LNCAP (cell line): ENCODE measurements around the gene KCNE3.

Experiments
- TF ChIP-seq, protein P1 (sequence below): fragments of 450-650 bp; IDR thresholded peaks from 2 replicates; pipeline ENCODE4 v1.5.1; 2017; ENCODE audit warnings: mild to moderate bottlenecking

Gene KCNE3

DNA sequence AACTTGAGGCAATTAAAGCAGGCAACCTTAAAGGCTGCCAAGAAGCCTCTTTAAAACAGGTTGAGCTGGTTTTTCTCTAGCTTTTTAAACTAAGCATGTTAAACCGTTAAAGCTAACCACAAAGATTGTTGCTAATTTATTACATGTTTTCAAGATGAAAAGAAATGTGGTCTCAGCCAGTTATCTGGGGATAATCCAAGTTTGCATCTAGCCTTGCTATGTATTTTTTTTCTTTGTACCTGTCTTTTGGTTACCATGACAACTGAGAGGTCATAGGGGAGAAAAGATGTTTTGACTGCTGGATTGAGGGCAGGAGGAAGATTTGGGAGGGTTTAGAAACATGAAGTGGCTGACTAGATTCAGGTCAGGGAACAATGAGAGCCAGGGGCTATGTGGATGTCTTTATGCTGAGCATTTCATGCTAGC is 50.0 kb downstream of the KCNE3 start:
- TF ChIP-seq, protein P1, sequence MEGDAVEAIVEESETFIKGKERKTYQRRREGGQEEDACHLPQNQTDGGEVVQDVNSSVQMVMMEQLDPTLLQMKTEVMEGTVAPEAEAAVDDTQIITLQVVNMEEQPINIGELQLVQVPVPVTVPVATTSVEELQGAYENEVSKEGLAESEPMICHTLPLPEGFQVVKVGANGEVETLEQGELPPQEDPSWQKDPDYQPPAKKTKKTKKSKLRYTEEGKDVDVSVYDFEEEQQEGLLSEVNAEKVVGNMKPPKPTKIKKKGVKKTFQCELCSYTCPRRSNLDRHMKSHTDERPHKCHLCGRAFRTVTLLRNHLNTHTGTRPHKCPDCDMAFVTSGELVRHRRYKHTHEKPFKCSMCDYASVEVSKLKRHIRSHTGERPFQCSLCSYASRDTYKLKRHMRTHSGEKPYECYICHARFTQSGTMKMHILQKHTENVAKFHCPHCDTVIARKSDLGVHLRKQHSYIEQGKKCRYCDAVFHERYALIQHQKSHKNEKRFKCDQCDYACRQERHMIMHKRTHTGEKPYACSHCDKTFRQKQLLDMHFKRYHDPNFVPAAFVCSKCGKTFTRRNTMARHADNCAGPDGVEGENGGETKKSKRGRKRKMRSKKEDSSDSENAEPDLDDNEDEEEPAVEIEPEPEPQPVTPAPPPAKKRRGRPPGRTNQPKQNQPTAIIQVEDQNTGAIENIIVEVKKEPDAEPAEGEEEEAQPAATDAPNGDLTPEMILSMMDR, result no peak

- TF ChIP-seq, protein P1, result no peak
Observed at GRCh38 chr11:74412733-74413359, 54.5 kb downstream of the KCNE3 start.

DNA sequence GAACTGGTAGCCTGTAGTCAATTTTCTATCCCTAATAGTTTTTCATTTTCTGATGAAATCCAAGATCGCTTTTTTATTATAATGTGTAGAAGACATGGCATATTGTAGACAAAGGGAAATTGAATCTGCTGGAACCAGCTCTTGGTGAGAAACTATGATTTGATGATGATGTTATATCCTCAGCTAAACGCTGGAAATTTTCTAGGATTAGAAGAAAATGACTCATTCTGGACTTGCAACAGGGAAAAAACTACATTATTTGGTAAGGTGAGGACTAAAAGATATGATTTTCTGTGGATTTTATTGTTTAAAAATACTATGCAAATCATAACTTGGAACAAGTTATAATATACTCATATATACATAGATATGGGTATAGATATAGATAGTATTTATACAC is 55.0 kb downstream of the KCNE3 start:
- TF ChIP-seq, protein P1, result no peak

GRCh38 chr11:74409633-74410032 is 57.7 kb downstream of the KCNE3 start:
- TF ChIP-seq, protein P1, result no peak
